Measurements from ENCODE around the gene FLRT2. TPM values are rescaled to one million over a fixed set of nuclear protein-coding genes. Genes with fewer than 3 reads are reported as not detected.

Gene FLRT2
- total and polyA plus RNA-seq, 2 experiments from 2014 or later: 40.0 to 94.1 TPM

DNA sequence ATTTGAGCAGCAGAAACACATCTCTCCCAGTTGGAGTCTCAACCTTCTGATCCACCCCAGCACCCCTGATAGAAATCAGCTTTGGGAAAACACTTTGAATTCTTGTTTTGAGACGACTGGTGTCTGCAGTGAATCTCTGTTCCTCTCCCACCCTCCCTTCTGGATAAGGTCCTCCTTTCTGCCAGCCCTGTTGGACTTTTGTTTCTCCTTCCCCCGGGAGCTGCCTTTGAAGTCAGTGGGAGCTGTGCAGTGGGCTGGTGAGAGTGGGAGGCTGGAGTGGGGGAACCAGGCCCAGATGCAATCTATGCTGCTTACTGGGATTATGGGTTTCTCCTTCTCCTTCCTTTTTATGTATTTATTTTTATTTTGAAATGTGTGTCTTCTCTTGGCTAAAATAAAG, 49.0 kb downstream of the FLRT2 start:
- Histone ChIP-seq H3K27ac (no peak overlapping the region), H3K9me3 (ENCODE audit: low read depth) (no peaks in the 10 kb centered on the region), H3K27me3 (replicated peaks; ENCODE audit: insufficient read depth) (no peaks in the 10 kb centered on the region), H3F3A (ENCODE audit: insufficient read depth) (peaks cover 30% of the 10 kb centered on the region; the same call in 1 of the 2 replicates), H4K20me1 (ENCODE audit: insufficient read depth) (0 out of 2 replicates have a peak, but pooled peaks cover 3% of the 10 kb centered on the region), H3K36me3 (ENCODE audit: low read depth) (no peaks in the 10 kb centered on the region), H3K9me2 (ENCODE audit: insufficient read depth) (no peaks in the 10 kb centered on the region; the same call in 1 of the 2 replicates), H3K4me2 (ENCODE audit: unreplicated experiment) (no peak overlapping the region), H3K9ac (no peak overlapping the region), H3K4me3 (no peak overlapping the region), H3K79me2 (ENCODE audit: insufficient read depth) (peaks cover 58% of the 10 kb centered on the region), H3K4me1 (ENCODE audit: insufficient read depth) (peaks cover 53% of the 10 kb centered on the region), H2AFZ (no peak overlapping the region)
- TF ChIP-seq EZH2phosphoT487 (IDR thresholded peaks at IDR 0.05; ENCODE audit: insufficient read depth, low read depth) (no peak), EZH2 (IDR thresholded peaks at IDR 0.05; ENCODE audit: insufficient read depth, poor library complexity, severe bottlenecking) (no peak)
- WGBS, 2 experiments (ENCODE audit: low coverage in 1 of 2, low lambda C conversion rate in 2 of 2, missing lambda C conversion rate in 2 of 2): 96 to 100% methylated on average over 2 of the region's 2 CpGs
- in situ Hi-C loops (cut with MboI): no loop called here
- no peak for DNase-seq

DNA sequence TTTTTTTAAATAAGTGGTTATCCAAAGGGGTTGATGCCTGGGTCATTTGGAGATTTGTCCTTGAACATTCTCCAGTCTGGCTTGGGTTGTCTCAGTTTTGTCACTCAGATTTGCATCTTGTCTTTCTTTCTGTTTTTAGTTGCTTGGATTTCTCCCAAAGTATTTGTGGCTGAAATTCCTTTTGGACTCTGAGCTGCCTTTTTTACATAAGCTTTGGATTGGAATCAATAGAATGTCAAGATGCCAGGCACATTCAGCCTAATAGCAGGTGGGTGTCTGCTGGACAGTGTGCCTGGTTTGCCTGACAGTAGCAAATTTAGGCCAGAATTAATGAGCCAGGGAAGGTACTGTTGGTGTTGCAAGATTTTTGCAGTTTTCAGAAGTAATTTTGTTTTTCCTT, 50.0 kb downstream of the FLRT2 start:
- in situ Hi-C loops (cut with MboI): no loop called here
- Histone ChIP-seq H3K9me3 (ENCODE audit: low read depth) (no peaks in the 10 kb centered on the region), H3F3A (ENCODE audit: insufficient read depth) (peaks cover 30% of the 10 kb centered on the region; the same call in 1 of the 2 replicates), H3K4me2 (ENCODE audit: unreplicated experiment) (peak overlapping the region; percentile 46), H3K27ac (no peak overlapping the region), H3K79me2 (ENCODE audit: insufficient read depth) (peaks cover 59% of the 10 kb centered on the region), H3K9ac (no peak overlapping the region), H3K36me3 (ENCODE audit: low read depth) (no peaks in the 10 kb centered on the region), H3K9me2 (ENCODE audit: insufficient read depth) (no peaks in the 10 kb centered on the region; the same call in 1 of the 2 replicates), H2AFZ (no peak overlapping the region), H3K4me1 (ENCODE audit: insufficient read depth) (peaks cover 46% of the 10 kb centered on the region), H3K4me3 (no peak overlapping the region), H4K20me1 (ENCODE audit: insufficient read depth) (0 out of 2 replicates have a peak, but pooled peaks cover 3% of the 10 kb centered on the region), H3K27me3 (replicated peaks; ENCODE audit: insufficient read depth) (no peaks in the 10 kb centered on the region)
- no peak for DNase-seq
- TF ChIP-seq EZH2 (IDR thresholded peaks at IDR 0.05; ENCODE audit: insufficient read depth, poor library complexity, severe bottlenecking) (no peak), EZH2phosphoT487 (IDR thresholded peaks at IDR 0.05; ENCODE audit: insufficient read depth, low read depth) (no peak)

DNA sequence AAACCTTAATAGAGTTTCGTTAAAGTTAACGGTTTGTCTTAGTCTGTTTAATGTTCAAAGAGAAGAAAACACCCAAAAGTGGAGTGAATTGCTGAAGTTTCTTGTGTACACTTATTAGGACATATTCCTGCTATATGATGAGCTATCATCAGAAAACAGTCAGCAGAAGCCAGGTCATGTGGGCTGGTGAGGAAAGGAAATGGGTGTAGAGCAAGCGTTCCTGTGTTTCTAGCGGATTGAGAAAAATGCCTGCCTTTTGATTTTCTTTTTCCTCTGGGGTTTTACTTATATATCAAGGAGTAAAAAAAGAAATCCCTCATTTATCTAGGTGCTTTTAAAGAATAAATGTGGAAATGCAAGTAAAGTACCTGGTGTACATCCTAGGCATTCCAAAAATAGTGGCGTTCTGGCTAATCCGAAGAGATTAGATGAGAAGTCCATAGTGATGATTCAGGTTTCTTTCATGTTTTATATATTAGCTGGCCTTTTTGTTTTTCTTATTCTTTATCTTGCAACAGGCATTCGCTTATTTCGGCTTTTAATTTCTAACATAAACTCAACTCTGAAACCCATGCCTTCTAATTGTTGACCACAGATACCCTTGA, 50.7 kb downstream of the FLRT2 start:
- H3K4me1 ChIP-seq (ENCODE audit: insufficient read depth): peaks cover 39% of the 10 kb centered on the region
- in situ Hi-C loops (cut with MboI): no loop called here
- TF ChIP-seq EZH2phosphoT487 (IDR thresholded peaks at IDR 0.05; ENCODE audit: insufficient read depth, low read depth) (no peak), EZH2 (IDR thresholded peaks at IDR 0.05; ENCODE audit: insufficient read depth, poor library complexity, severe bottlenecking) (no peak)

DNA sequence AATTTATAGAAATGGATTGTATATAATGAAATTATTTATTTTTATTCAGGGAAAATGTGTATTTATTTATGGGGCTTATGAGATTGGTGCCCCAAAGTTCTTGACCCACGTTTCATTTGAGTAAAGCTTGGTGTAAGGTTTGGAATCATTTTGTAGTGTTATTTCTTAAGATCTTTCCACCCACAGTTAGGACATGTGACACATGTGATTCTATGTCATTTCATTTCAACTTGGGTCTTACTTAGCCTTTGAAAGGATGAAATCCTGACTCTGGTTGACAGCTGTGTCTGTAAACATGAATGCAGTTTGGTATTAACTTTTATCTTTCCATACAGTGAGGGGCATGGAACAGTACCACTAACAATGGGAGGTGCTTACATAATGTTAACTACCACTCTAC, 51.7 kb downstream of the FLRT2 start:
- H3F3A ChIP-seq (ENCODE audit: insufficient read depth): peaks cover 16% of the 10 kb centered on the region; the same call in 1 of the 2 replicates
- in situ Hi-C loops (cut with MboI): no loop called here
- H3K27ac ChIP-seq: no peak overlapping the region
- H3K4me2 ChIP-seq (ENCODE audit: unreplicated experiment): no peak overlapping the region
- H4K20me1 ChIP-seq (ENCODE audit: insufficient read depth): 0 out of 2 replicates have a peak, but pooled peaks cover 3% of the 10 kb centered on the region
- peaks cover 11% of the 10 kb centered on the region for H3K36me3 ChIP-seq (ENCODE audit: low read depth)
- peaks cover 31% of the 10 kb centered on the region for H3K4me1 ChIP-seq (ENCODE audit: insufficient read depth)
- no peak overlapping the region for H3K9ac ChIP-seq
- 93 to 97% methylated on average over 1 of the region's 1 CpG for WGBS, 2 experiments (ENCODE audit: low coverage in 1 of 2, low lambda C conversion rate in 2 of 2, missing lambda C conversion rate in 2 of 2)
- DNase-seq: no peak
- no peaks in the 10 kb centered on the region for H3K27me3 ChIP-seq (replicated peaks; ENCODE audit: insufficient read depth)
- peaks cover 59% of the 10 kb centered on the region for H3K79me2 ChIP-seq (ENCODE audit: insufficient read depth)
- no peaks in the 10 kb centered on the region for H3K9me3 ChIP-seq (ENCODE audit: low read depth)
- H3K9me2 ChIP-seq (ENCODE audit: insufficient read depth): no peaks in the 10 kb centered on the region; the same call in 1 of the 2 replicates
- H2AFZ ChIP-seq: no peak overlapping the region
- TF ChIP-seq EZH2phosphoT487 (IDR thresholded peaks at IDR 0.05; ENCODE audit: insufficient read depth, low read depth) (no peak), EZH2 (IDR thresholded peaks at IDR 0.05; ENCODE audit: insufficient read depth, poor library complexity, severe bottlenecking) (no peak)
- H3K4me3 ChIP-seq: no peak overlapping the region

More for the DNA sequence above, 50.7 kb downstream of the FLRT2 start:
- H3F3A ChIP-seq (ENCODE audit: insufficient read depth): peaks cover 23% of the 10 kb centered on the region; the same call in 1 of the 2 replicates
- no peak overlapping the region for H3K27ac ChIP-seq
- H3K9me2 ChIP-seq (ENCODE audit: insufficient read depth): no peaks in the 10 kb centered on the region; the same call in 1 of the 2 replicates
- DNase-seq: no peak
- peaks cover 60% of the 10 kb centered on the region for H3K79me2 ChIP-seq (ENCODE audit: insufficient read depth)
- H3K4me3 ChIP-seq: no peak overlapping the region
- H3K9me3 ChIP-seq (ENCODE audit: low read depth): no peaks in the 10 kb centered on the region
- H3K4me2 ChIP-seq (ENCODE audit: unreplicated experiment): no peak overlapping the region
- 0 out of 2 replicates have a peak, but pooled peaks cover 5% of the 10 kb centered on the region for H3K36me3 ChIP-seq (ENCODE audit: low read depth)
- 92% methylated on average over 8 of the region's 8 CpGs for WGBS, 2 experiments (ENCODE audit: low coverage in 1 of 2, low lambda C conversion rate in 2 of 2, missing lambda C conversion rate in 2 of 2)
- H2AFZ ChIP-seq: no peak overlapping the region
- 0 out of 2 replicates have a peak, but pooled peaks cover 3% of the 10 kb centered on the region for H4K20me1 ChIP-seq (ENCODE audit: insufficient read depth)
- H3K27me3 ChIP-seq (replicated peaks; ENCODE audit: insufficient read depth): no peaks in the 10 kb centered on the region
- no peak overlapping the region for H3K9ac ChIP-seq
